GM18526 (cell line): ENCODE results near the gene RUNX2.

ENCODE experiments used
- POLR2A ChIP-seq: IDR thresholded peaks from 3 replicates; pipeline ENCODE4 v1.6.1; 2011; ENCODE audit not compliant: insufficient read length; ENCODE audit errors: extremely low read depth

RUNX2 gene

GRCh38 chr6:45679631-45680030 lies 351.5 kb downstream of the RUNX2 start:
- no peak for TF ChIP-seq POLR2A

DNA sequence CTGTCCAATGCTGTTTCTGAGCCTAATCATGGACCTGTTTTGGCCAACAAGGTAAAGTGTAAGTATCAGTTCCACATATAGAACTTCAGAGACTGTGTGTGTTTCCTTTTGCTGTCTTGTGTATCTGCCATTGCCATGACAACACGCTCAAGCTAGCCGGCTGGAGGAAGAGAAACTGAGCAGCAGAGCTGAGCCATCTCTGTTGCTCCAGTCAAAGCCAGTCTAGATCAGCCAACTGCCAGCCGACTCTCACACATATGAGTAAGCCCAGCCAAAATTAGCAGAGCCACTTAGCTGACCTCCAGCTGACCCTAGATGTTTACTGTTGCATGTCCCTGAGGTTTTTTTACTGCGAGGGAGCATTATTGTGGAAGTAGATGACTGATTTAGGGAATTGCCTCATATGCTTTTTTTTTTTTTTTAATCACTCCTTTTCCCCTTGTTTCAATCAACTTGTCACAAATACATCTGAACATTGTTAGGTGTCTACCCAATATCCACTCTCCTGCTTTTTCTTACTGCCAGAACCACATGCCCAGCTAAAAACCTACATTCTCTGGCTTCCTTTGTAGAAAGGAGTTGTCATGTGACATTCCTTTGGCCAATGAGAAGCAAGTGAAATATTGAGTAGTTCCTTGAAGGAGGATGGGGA lies 353.9 kb downstream of the RUNX2 start:
- no peak for TF ChIP-seq POLR2A

GRCh38 chr6:45684476-45684875 lies 356.3 kb downstream of the RUNX2 start:
- TF ChIP-seq POLR2A: no peak

DNA sequence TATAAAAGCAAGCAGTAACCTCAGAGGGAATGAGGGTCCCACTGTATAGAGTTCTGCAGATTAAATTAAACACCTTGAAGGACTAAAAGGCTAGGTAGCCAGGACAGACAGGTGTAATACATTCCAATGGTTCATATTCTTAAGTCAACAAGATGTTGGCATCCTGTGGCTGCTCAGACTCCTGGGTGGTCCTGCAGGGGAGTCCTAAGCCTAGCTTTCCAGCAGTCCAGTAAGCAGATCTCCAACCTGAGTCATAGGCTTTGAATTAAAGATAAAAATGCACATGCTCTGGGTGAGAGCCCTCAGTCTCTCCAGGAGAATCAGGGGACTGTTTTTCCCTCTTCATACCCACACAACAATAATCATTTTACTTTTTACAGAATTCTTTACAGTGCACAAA lies 356.9 kb downstream of the RUNX2 start:
- TF ChIP-seq POLR2A: no peak

- no peak for TF ChIP-seq POLR2A
Observed at GRCh38 chr6:45686841-45687569, 358.9 kb downstream of the RUNX2 start.

DNA sequence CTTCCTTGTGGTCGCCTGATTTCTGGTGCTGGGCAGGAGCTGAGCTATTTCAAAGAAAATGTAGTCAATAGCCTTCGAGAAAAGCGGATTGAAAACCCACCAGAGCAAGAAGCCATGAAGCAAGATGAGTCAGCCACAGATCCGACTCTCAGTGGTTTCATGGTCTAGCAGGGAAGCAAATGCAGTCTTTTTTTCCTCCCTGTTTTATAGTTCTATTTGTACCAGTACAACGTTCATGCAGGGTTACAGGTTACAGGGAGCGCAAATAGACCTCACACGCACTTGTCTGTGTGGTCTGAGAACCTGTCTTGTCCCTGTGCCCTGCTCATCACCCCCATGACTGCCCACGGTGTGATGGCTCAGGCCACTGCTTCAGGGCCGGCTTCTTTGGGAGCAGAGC lies 359.4 kb downstream of the RUNX2 start:
- TF ChIP-seq POLR2A: no peak

DNA sequence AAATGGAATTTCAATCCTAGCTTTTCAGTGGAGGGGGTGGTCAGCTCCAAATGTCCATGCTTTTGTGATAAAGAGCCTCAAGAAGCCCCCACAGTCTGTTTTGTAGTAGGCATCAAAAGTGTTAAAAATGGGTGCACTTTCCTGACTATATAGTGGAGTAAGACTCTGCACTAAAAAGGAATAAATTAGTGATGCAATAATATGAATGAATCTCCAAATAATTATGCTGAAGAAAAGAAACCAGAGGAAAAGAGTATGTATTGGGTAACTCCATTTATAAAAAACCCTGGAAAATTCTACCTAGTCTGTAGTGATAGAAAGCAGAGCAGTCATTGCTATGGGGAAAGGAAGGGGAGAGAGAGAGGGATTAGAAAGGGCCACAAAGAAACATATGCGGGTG lies 360.1 kb downstream of the RUNX2 start:
- TF ChIP-seq POLR2A: no peak

DNA sequence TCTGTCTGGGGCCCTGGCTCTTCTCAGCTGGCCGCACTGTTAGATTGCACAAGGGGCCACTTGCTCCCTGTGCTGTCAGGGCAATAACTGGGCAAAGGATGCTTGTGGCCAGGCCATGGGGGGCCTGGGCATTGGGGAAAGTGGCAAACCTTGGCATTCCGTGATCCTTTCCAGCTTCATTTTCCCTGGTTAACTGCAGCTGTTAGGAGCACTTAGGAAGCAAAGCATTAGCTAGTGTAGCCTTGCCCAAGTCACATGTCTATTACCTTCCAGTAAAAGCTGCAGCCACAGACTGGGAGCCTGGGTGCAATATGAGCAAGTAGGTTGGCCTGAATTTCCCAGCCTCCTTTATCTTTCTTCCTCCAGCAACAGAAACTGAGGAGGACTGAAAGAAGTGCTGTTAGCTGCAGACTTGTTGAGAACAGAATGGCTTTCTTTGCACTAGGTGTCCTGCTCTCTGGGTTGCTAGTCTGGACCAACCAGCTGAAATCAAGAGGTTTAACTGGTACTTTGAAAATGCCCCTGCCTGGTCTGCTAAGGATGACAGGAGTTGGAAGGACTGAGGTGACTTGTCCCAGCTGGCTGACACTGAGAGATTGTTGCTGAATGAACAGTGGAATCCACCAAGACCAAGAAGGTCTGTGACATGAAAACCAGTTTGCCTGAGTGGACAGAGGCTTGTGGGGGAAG lies 361.9 kb downstream of the RUNX2 start:
- no peak for TF ChIP-seq POLR2A

- TF ChIP-seq POLR2A: no peak
Observed at GRCh38 chr6:45690846-45691245, 362.7 kb downstream of the RUNX2 start.

DNA sequence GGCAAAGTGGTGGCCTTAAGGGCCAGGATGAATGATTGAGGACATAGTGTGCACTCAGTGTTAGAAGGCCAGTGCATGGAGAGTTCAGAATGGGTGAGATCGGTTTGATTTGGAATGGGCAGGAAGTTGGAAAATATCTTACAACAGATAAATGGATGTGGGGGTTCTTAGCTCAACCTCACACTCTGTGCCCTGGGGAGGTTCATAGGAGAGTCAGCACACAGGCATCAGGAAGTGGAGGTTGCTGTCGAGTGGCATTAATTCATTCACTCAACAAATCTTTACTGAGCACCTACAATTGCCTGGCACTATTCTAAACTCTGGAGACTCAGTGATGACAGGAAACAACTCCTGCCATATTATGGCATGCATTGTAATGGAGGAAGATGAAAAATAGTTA lies 363.3 kb downstream of the RUNX2 start:
- no peak for TF ChIP-seq POLR2A

DNA sequence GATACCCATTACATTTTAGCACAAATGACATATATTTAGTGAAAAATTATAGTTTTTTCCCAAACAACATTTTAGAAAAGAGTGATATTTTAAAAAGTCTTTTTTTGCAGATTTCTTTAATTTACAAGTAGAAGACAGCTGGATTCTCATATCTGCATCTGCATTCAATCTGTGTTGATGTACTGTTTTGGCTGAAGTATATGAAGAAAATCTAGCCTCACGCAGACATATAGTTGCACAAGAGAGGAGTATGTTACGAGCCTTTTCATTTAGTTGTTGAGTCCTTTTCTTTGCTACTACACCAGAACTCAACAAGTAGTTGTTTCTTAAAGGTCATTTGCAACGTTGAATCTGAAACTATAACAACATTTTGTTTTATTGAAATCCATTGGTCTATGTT lies 363.9 kb downstream of the RUNX2 start:
- TF ChIP-seq POLR2A: no peak

DNA sequence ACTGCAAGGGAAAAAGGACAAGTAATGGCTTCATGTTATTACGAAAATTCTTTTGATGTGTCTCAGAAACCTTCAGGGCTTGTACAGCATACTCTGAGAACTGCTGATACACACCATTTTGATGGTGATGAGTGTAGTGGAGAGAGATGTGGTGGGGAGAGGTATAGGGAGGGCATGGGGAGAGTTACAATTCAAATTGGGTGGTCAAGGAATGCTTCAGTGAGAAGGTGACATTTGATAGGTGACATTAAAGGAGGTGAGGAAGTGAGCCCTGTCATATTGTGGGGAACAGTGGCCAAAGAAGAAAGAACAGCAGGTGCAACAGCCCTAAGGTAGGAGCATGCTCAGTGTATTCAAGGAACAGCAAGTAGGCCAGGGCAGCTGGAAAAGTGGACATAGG lies 368.6 kb downstream of the RUNX2 start:
- TF ChIP-seq POLR2A: no peak

- no peak for TF ChIP-seq POLR2A
Observed at GRCh38 chr6:45697605-45698004, 369.5 kb downstream of the RUNX2 start.

GRCh38 chr6:45698046-45698445 lies 369.9 kb downstream of the RUNX2 start:
- TF ChIP-seq POLR2A: no peak

DNA sequence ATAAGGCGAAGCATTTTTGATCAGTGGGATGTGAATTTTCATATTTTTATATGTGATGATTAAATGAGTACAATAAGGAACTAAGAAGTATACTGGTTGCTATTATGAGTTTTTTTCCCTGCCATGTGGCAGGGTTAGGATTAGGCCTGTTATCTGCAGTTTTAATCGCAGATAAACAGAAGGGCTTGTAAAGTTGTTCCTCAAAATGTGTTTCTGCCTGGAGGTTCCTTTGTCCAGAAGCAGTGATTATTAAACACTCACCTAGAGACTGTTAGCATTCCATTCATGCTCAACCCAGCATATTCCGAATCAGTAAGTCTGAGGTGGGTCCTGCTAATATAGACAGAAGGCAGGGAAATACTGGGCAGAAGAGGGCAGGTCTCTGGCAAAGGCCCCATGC lies 371.5 kb downstream of the RUNX2 start:
- TF ChIP-seq POLR2A: no peak
